Liver (tissue), 9 donors: ENCODE results near the gene CSNK2A3. TPM values are rescaled to one million over a fixed set of nuclear protein-coding genes. Genes with fewer than 3 reads are reported as not detected.

Experiments used
- DNase-seq: peaks from one replicate; pipeline ENCODE4 v3.0.0-alpha.2; 2017; ENCODE audit warnings: low spot score
- H3K27ac ChIP-seq, 2 donors: one replicate each; pipeline ENCODE4 v1.7.0; 2013; ENCODE audit warnings: inconsistent platforms in 2 of 2, low read length in 2 of 2, control low read depth in 1 of 2, low read depth in 1 of 2, mild to moderate bottlenecking in 1 of 2
- H3K27me3 ChIP-seq, 4 donors: one replicate each; pipeline versions ENCODE4 v1.6.1 to v1.7.0; 2013; ENCODE audit warnings: low read length in 3 of 4, inconsistent platforms in 1 of 4, mild to moderate bottlenecking in 1 of 4, moderate library complexity in 1 of 4; ENCODE audit not compliant: control insufficient read depth in 4 of 4, insufficient read depth in 4 of 4
- H3K36me3 ChIP-seq, 4 donors: one replicate each; pipeline versions ENCODE4 v1.6.1 to v1.7.0; 2013; ENCODE audit warnings: low read length in 3 of 4, mild to moderate bottlenecking in 3 of 4, low read depth in 1 of 4, moderate library complexity in 1 of 4; ENCODE audit not compliant: control insufficient read depth in 4 of 4, insufficient read depth in 3 of 4
- H3K4me1 ChIP-seq, 4 donors: one replicate each; pipeline versions ENCODE4 v1.6.1 to v1.7.0; 2013; ENCODE audit warnings: low read length in 3 of 4, mild to moderate bottlenecking in 3 of 4, moderate library complexity in 1 of 4; ENCODE audit not compliant: control insufficient read depth in 4 of 4, insufficient read depth in 4 of 4
- H3K4me3 ChIP-seq, 3 donors: one replicate each; pipeline versions ENCODE4 v1.6.1 to v1.7.0; 2013; ENCODE audit warnings: low read length in 3 of 3, control low read depth in 1 of 3, low read depth in 1 of 3, mild to moderate bottlenecking in 1 of 3
- H3K9ac ChIP-seq, 2 donors: one replicate each; pipeline ENCODE4 v1.7.0; 2013; ENCODE audit warnings: low read length in 2 of 2, mild to moderate bottlenecking in 2 of 2, moderate library complexity in 2 of 2, control low read depth in 1 of 2, low read depth in 1 of 2
- H3K9me3 ChIP-seq, 4 donors: one replicate each; pipeline versions ENCODE4 v1.6.1 to v1.7.0; 2013; ENCODE audit warnings: low read length in 3 of 4; ENCODE audit not compliant: control insufficient read depth in 4 of 4
- ATF3 ChIP-seq: IDR thresholded peaks from 2 replicates; pipeline ENCODE4 v1.6.1; 2016; ENCODE audit warnings: antibody characterized with exemption
- CTCF ChIP-seq: fragments of 150-350 bp; IDR thresholded peaks from 2 replicates; pipeline ENCODE4 v1.5.1; 2017; ENCODE audit warnings: improper control_type of control experiment, low read depth, low read length; ENCODE audit not compliant: missing input control
- EGR1 ChIP-seq, 2 donors: IDR thresholded peaks; 2 replicates each; pipeline ENCODE4 v1.6.1; 2016 to 2018; ENCODE audit warnings: antibody characterized with exemption in 2 of 2, low read depth in 2 of 2
- FOXA1 ChIP-seq: IDR thresholded peaks from 2 replicates; pipeline ENCODE4 v1.6.1; 2016; ENCODE audit warnings: antibody characterized with exemption
- FOXA2 ChIP-seq: IDR thresholded peaks from 2 replicates; pipeline ENCODE4 v1.6.1; 2016; ENCODE audit warnings: antibody characterized with exemption
- GABPA ChIP-seq, 2 donors: IDR thresholded peaks in 1 of 2; conservative IDR thresholded peaks in 1 of 2; 2 replicates each; pipeline ENCODE4 v1.6.1; 2016; ENCODE audit warnings: antibody characterized with exemption in 2 of 2, mild to moderate bottlenecking in 1 of 2, moderate library complexity in 1 of 2
- HNF4A ChIP-seq, 2 donors: conservative IDR thresholded peaks; 2 replicates each; pipeline ENCODE4 v1.6.1; 2016; ENCODE audit warnings: antibody characterized with exemption in 2 of 2, mild to moderate bottlenecking in 2 of 2
- HNF4G ChIP-seq: IDR thresholded peaks from 2 replicates; pipeline ENCODE4 v1.6.1; 2016; ENCODE audit warnings: antibody characterized with exemption
- JUND ChIP-seq, 2 donors: IDR thresholded peaks; 2 replicates each; pipeline ENCODE4 v1.6.1; 2016; ENCODE audit warnings: antibody characterized with exemption in 2 of 2
- NR2F2 ChIP-seq: IDR thresholded peaks from 2 replicates; pipeline ENCODE4 v1.6.1; 2016; ENCODE audit warnings: antibody characterized with exemption
- RAD21 ChIP-seq, 2 donors: IDR thresholded peaks; 2 replicates each; pipeline ENCODE4 v1.6.1; 2016; ENCODE audit warnings: antibody characterized with exemption in 2 of 2, mild to moderate bottlenecking in 2 of 2
- RXRA ChIP-seq, 2 donors: IDR thresholded peaks; 2 replicates each; pipeline ENCODE4 v1.6.1; 2017 to 2018; ENCODE audit warnings: antibody characterized with exemption in 2 of 2, mild to moderate bottlenecking in 1 of 2
- SP1 ChIP-seq: IDR thresholded peaks from 2 replicates; pipeline ENCODE4 v1.6.1; 2018; ENCODE audit warnings: antibody characterized with exemption, mild to moderate bottlenecking
- TAF1 ChIP-seq: conservative IDR thresholded peaks from 2 replicates; pipeline ENCODE4 v1.6.1; 2016; ENCODE audit warnings: antibody characterized with exemption, mild to moderate bottlenecking
- WGBS: extraction: QIAGEN DNeasy Blood & Tissue Kit; methylation state at CpG from one replicate; pipeline ENCODE4 v1.1.7; 2013; 5-methylcytosine and 5-hydroxymethylcytosine counted together
- polyA plus RNA-seq, 2 donors: library from polyadenylated mRNA; stranded (reverse) in 1 of 2; unstranded in 1 of 2; fragments of 200-250 nt in 1 of 2; fragments of >200 nt in 1 of 2; fragmentation: Nextera tagmentation in 1 of 2; extraction: Ambion mirVana in 1 of 2; gene quantifications; one replicate each; pipeline versions ENCODE4 v1.2.1 to v1.2.3, GENCODE V29; 2013 to 2015
- total RNA-seq, 2 donors: library from RNA; depleted of rRNA; stranded (reverse); fragments of >200 nt; gene quantifications; one replicate each; pipeline ENCODE4 v1.2.3, GENCODE V29; 2014
- TF ChIP-seq, protein P1 (sequence below): IDR thresholded peaks from 2 replicates; pipeline ENCODE4 v1.6.1; 2016; ENCODE audit warnings: antibody characterized with exemption
- TF ChIP-seq, protein P2 (sequence below): IDR thresholded peaks from 2 replicates; pipeline ENCODE4 v1.6.1; 2016; ENCODE audit warnings: antibody characterized with exemption
- donor health status: healthy.
- donor health status: healthy.
- donor health status: healthy.
- donor health status: healthy.
- donor health status: healthy.

Gene CSNK2A3
- total and polyA plus RNA-seq, 4 donors, result 0.51 to 0.92 (median 0.59) TPM; not detected in 1

DNA sequence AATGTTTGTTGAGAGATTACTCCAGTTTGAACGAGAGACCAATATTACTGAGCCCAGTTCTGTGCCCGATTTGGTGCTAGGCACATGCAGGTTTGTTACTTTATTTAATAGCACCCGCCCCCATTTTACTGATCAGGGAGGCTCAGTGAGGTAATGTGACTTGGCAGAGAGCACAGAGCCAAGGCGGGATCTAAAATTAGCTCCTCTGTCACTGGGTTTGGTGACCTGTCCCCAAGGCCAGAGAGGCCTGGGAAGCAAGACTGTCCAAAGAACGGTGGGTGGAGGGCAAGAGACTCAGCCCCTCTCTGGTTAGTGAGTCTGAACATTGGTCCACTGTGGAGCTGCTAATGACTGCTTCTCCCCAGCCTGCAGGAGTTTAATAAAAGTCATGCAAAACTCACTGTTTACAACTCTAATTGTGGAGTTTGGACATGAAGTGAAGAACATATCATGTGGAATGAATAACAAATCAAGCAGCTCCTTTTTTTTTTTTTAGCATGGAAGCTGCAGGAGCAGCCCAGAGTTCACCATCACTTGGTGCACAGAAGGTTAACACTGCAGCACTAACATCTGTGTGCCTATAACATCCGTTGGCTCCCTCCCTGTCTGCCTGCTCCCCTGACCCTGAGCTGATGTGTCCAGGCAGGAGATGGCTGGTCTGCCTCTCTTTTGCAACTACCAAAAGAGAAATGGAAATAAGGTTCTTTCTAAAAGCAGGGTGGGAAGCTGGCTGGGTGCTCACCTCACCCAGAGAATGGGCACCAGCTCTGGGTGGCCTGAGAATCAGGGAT, 39.0 kb downstream of the CSNK2A3 start:
- no peak overlapping the region for H3K4me3 ChIP-seq
- DNase-seq, result no peak
- H3K9ac ChIP-seq, result no peak overlapping the region
- TF ChIP-seq HNF4G (no peak), CTCF (no peak), NR2F2 (peak; percentile 68), RXRA (IDR thresholded peaks at IDR 0.05) (peak; percentile 46 to 52), JUND (IDR thresholded peaks at IDR 0.05) (no peak), TAF1 (no peak), RAD21 (IDR thresholded peaks at IDR 0.05) (no peak), SP1 (peak; percentile 35), FOXA1 (no peak), EGR1 (IDR thresholded peaks at IDR 0.05; ENCODE audit: low read depth in 2 of 2) (no peak), HNF4A (conservative IDR thresholded peaks at IDR 0.05) (peak in 1 of 2 donors; percentile 29), GABPA (IDR thresholded peaks at IDR 0.05 in 1 of 2, conservative IDR thresholded peaks at IDR 0.05 in 1 of 2) (no peak), ATF3 (no peak), FOXA2 (no peak)
- TF ChIP-seq, protein P1, sequence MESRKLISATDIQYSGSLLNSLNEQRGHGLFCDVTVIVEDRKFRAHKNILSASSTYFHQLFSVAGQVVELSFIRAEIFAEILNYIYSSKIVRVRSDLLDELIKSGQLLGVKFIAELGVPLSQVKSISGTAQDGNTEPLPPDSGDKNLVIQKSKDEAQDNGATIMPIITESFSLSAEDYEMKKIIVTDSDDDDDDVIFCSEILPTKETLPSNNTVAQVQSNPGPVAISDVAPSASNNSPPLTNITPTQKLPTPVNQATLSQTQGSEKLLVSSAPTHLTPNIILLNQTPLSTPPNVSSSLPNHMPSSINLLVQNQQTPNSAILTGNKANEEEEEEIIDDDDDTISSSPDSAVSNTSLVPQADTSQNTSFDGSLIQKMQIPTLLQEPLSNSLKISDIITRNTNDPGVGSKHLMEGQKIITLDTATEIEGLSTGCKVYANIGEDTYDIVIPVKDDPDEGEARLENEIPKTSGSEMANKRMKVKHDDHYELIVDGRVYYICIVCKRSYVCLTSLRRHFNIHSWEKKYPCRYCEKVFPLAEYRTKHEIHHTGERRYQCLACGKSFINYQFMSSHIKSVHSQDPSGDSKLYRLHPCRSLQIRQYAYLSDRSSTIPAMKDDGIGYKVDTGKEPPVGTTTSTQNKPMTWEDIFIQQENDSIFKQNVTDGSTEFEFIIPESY, result no peak
- no peaks in the 10 kb centered on the region for H3K27me3 ChIP-seq
- H3K27ac ChIP-seq, result peak overlapping the region in 1 of 2 donors; percentile 43
- peaks cover 0 to 14% (median 2%) of the 10 kb centered on the region in 4 donors for H3K36me3 ChIP-seq
- H3K4me1 ChIP-seq, result peaks cover 0 to 6% (median 2%) of the 10 kb centered on the region in 4 donors
- H3K9me3 ChIP-seq, result no peaks in the 10 kb centered on the region
- 51% methylated on average over 6 of the region's 6 CpGs for WGBS

- TF ChIP-seq CTCF, result no peak
- TF ChIP-seq, protein P2, sequence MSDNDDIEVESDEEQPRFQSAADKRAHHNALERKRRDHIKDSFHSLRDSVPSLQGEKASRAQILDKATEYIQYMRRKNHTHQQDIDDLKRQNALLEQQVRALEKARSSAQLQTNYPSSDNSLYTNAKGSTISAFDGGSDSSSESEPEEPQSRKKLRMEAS, result peak; percentile 7
- WGBS, result 53% methylated on average over 1 of the region's 1 CpG
- Histone ChIP-seq H3K4me1 (peaks cover 0 to 6% (median 2%) of the 10 kb centered on the region in 4 donors), H3K36me3 (peaks cover 0 to 12% (median 1%) of the 10 kb centered on the region in 4 donors), H3K9me3 (no peaks in the 10 kb centered on the region), H3K27me3 (no peaks in the 10 kb centered on the region), H3K4me3 (no peak overlapping the region), H3K27ac (no peak overlapping the region), H3K9ac (no peak overlapping the region)
- DNase-seq, result no peak
These were observed 39.6 kb downstream of the CSNK2A3 start for GRCh38 chr11:11313426-11313825.
